HG02610 (cell line): Measurements from ENCODE around the gene IRF6.

Experiments used
- ATAC-seq: cut with Tn5 transposase; IDR thresholded peaks from one replicate; pipeline ENCODE4 v1.9.1; 2021; ENCODE audit warnings: mild to moderate bottlenecking, moderate library complexity; ENCODE audit not compliant: unreplicated experiment

The IRF6 gene

DNA sequence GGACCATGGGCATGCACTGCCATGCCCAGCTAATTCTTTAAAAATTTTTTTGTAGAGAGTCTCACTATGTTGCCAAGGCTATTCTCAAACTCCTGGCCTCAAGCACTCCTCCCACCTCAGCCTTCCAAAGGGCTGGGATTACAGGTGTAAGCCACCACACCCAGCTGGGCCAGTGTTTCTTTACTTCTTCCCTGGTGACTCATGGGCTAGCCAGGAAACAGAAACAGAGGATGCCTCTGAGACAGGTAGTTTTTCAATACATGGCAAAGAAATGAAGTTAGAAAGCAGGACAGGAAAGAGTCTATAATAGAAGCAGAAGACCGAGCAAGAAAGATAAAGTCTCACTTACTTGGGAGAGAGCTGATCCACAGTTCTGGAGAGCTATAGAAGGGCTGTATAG is 14.0 kb downstream of the IRF6 start:
- no peak for ATAC-seq

DNA sequence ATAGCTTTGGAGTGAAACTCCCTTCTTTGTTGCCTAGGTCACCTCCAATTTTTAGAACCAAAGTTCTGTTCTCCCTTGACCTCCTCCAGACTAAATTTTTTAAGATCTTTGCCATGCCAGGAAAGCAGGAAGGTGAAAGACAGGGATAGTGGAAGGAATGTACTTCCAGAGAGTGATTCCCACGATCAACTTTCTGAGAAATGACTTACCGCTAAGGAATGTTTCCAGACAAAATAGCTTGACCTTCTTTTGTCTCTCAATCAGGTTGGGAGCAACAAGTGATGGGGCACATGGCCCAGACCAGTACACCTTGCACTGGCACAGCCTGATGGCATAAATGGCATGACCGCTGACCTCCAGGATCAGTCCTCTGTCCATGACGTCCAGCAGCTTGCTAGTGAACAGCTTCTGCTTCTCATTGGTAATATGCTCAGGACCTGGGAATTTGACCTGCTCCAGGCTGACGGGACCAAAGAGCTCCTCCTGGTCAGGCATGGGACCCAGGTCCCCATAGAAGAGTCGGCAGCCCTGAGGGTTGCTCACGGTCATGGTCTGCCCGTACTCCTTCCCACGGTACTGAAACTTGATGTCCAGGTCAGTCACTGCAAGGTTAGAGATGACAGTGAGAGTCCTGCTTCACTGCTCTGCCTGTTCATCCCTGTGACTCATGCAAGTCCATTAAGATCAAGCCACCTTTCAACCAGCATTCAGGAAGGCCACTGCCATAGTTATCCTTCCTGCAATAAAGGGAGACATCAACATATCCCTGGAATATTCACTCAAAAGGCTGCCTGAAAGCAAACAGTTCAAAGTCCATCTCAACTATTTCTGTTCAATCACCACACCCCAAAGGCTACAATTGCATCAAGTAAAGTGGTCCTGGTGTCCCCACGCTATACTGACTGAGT is 15.4 kb downstream of the IRF6 start:
- ATAC-seq: no peak

DNA sequence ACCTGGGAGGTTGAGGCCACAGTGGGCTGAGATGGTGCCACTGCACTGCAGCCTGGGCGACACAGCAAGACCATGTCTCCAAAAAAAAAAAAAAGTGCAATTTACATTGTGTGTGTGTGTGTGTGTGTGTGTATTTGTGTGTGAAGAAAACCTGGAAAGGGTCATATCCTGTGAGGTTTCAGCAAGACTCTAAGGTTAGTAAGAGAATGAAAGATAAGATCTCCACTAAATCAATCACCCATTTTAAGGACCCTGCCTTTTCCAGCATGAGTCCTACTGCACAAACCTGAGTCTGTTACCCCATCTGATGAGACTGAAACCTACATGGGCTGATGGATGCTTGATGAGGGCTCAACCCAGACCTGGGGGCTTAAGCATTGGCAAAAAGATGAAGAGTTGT is 16.7 kb downstream of the IRF6 start:
- no peak for ATAC-seq

DNA sequence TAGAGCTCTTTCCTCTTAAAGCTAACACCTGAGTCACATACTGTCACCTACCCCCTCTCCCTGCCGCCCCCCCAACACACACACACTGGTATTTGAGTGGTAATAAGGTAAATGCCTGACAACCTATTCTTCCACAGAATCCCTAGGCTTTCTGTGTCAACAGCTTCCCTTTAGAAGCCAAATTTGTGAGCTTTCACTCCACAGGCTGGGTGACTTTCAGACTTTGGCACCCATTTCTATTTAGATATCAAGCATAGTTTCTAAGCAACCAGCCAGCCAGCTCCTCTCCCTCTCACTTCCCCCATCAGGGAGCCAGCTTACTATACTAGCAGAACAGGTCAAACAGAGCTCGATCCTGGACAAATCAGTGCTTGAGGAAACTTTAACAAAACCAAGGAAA is 18.4 kb downstream of the IRF6 start:
- no peak for ATAC-seq

DNA sequence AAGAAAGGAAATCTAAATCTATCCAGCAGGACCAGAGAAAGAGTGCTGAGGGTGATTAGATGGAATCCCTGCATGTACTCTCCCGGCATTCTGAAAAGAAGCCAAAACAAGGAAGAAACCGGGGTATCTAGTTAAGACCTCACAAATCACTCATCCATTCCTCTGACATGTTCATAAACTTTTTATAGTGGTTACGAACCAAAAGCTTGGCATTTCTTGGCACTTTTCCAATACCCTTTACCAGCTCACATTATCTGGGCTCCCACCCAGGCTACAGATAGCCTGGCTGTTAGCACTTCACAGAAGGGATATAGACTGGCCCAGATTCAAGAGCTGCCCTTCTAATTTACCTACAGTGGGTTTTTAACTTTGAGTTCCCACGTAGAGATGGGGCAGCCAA is 19.8 kb downstream of the IRF6 start:
- no peak for ATAC-seq

DNA sequence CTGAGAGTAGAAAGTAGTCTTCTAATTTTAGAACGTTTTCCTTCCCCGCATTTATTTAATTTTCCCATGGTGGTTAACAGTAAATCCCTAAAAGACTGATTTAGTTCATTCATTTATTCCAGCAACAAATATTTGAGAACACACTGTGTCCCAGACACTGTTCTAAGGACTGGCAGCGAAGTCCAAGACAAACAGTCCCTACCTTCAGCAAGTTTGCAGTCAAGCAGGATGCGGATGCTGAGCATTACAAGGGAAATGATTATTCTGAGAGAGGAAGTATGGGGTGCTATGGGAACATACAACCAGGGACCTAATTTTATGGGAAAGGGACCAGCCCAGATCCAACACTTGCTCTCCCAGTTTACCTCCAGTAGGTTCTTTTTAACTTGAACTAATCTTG is 20.4 kb downstream of the IRF6 start:
- no peak for ATAC-seq

DNA sequence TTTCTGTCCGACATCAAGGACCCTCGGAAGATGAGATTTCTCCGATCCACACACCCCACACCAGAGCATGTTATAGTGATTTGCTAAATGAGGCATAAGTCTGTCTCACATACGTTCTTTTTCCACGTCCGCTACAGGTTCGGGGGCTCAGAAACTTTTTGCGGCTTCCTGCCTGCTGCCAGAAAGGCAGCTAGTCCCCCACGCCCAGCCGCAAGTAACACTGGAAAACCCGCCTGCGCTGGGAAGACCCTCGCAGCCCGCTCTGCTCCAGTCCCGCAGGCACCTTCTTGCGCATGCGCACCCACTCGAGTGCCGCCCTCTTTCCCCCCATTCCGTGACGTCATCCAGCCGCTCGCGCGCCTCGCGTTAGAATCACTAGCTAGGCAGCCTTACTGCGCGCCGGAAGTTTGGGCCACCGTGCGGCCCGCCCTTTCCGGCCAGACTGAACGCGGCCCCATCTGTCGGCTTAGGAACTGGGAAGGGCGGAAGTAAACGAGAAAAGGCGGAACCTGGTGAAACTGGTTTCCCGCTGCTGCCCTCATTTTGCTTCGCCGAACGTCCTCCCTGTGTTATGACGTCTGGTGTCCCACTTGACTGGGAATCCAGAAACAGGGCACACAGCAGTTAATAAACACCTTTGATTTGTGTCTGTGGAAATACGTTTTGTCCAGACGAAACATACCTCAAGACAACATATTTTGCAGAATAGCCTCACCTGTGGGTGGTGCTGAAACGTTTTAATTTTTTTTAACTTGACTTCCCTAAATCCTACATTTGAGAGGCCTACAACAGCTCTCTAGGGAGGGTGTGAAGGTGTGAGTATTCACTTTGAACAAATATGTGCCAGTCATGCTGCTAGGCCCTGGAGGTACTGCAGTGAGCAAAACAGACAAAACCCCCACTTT is 21.4 kb downstream of the IRF6 start, which contains the start of gene C1orf74:
TSS of gene C1orf74 (minus strand) at position 295 of the 905 bp plus-strand sequence. CDS start 925 bp downstream, outside the sequence.
- peak; percentile 99 for ATAC-seq

DNA sequence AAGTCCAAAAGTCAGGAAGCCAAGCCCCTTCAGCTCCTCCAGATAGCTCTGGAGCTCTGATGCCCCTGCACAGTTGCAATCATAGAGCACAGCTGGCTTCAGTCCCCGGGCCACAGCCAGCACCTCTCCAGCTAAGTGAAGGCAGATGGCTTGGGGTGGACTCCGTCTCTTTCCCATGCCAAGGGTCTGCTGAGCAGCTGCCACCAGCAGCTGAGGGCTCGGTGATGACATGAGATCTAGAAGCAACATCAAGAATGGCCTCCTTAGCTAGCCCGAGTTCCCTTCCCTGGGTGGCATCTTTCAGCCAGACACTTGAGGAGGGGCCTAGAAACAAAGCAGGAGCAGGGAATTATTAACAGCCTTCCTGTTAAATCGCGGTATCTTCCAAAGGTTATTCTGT is 22.6 kb downstream of the IRF6 start:
- no peak for ATAC-seq

DNA sequence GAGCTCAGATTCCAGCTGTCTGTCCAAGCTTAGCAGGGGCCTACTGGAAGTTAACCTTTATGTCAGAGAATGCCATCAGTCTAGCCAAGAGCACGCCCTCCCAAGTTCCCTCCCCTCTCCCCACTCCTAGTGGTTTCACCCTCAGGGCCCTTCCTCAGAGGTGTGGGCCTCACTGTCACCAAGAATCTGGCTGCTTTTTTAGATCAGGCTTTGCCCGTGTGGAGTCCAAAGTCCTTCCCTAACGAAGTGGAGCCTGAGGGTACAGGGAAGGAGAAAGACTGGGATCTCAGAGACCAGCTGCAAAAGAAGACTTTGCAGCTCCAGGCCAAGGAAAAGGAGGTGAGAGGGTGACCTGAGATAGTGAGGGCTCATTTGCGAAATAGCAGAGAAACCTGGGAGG is 25.7 kb downstream of the IRF6 start:
- no peak for ATAC-seq

DNA sequence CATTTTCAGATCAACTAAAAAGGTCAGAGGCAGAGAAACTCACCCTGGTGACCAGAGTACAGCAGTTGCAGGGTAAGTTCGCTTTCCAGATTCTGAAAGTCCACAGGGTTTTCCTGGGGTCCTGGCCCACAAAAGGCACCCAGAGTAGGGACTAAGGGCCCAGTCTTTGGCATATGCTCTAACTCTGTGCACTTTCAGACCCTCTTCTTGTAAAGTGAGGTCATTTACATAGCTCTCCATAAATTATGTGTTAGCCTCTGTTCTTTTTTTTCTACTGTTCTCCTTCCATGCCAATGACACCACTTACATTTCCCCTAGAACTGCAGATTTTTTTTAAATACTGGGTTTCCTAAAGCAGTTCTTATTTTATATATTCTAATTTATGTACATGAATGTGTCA is 27.8 kb downstream of the IRF6 start:
- ATAC-seq: no peak

DNA sequence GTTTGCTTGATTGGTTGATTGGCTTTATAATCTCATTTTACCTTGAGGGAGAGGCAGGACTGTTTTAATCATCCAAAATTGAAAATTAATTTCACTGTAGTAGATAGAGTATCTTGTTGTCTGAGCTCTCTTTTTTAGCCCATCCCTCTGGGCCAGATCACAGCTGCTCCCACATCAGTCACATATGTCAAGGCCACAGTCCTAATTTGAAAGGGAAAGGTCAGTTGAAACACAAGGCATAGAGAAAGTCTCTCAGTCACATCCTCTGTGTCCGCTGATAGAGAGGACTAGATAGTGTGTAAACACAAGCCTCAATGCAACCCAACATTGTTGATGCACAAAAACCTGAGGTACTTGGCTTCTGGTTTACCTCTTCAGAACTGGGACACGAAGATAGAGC is 28.4 kb downstream of the IRF6 start:
- no peak for ATAC-seq

DNA sequence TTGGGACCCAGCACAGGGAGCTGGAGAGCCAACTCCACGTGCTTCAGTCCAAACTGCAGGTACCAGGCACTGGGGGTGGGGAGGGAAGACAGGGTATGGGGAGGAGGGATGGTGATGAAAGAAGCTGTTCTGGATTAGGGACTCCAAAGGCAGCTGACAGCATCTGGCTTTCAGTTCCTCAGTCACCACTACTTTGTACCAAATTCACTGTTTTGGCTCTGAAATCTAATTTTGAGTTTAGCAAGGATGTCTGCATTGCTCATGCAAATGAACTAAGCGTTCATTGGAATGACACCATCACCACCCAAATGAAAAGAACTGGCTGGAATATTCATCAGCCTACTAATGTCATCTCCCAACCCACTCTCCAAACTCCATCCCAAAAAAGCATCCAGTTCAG is 30.3 kb downstream of the IRF6 start:
- ATAC-seq: no peak

DNA sequence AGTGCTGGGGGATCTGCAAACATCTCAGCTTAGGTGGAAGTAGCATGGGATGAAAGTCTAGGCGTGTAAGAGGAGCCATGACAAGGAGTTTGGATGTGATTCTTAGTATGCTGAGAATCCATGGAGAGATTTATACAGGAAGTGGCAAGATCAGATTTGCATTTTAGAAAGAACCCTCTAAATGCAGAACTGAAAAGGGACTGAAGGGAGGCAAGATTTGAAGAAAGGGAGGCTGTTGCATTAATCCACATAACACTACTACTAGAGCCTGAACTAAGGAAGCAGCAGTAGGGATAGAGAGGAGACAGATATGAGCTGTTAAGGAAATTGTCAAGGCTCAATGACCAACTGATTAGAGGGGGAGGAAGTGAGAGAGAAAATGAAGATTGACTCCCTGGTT is 31.4 kb downstream of the IRF6 start:
- peak; percentile 59 for ATAC-seq

DNA sequence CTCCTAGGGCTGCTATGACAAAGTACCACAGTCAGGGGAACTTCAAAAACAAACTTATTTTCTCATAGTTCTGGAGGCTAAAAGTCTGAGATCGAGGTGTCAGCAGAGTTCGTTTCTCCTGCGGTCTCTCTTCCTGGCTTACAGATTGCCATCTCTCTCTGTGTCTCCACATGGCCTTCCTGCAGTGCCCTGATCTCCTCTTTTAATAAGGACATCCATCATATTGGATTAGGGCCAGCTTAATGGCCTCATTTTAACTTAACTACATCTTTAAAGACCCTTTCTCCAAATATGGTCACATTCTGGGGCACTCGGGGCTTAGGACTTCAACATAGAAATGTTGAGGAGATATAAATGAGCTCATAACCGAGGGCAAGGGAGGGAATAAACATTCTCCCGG is 33.8 kb downstream of the IRF6 start:
- ATAC-seq: no peak

DNA sequence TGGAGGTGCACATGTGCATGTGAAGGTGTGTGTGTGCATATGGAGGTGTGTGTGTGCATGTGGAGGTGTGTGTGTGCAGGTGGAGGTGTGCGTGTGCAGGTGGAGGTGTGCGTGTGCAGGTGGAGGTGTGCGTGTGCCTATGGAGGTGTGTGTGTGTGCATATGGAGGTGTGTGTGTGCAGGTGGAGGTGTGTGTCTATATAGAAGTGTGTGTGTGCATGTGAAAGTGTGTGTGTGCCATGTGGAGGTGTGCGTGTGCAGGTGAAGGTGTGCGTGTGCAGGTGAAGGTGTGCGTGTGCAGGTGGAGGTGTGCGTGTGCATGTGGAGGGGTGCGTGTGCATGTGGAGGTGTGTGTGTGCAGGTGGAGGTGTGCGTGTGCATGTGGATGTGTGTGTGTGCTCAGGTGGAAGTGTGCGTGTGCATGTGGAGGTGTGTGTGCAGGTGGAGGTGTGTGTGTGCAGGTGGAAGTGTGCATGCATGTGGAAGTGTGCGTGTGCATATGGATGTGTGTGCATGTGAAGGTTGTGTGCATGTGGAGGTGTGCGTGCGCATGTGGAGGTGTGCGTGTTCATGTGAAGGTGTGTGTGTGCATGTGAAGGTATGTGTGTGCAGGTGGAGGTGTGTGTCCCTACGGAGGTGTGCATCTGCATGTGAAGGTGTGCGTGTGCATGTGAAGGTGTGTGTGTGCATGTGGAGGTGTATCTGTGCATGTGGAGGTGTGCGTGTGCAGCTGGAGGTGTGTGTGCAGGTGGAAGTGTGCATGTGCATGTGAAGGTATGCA is 35.1 kb downstream of the IRF6 start:
- ATAC-seq: no peak

DNA sequence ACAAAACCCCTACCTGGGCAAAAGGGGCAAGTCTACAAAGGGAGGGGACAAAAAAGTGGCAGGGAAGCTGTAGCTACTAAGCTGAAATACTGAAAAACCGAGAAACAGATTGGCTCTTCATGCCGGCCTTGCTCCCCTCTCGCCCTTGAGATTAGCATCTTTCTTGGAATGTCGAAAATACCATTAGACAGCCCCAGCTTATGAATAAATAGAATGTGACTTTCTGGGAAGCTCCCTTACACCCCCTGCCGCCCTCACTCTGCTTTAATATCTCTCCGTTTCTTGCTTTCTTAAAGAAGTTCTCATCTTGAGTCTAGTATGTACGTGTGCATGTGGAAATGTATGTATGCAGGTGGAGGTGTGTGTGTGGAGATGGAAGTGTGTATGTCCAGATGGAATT is 36.0 kb downstream of the IRF6 start:
- no peak for ATAC-seq

DNA sequence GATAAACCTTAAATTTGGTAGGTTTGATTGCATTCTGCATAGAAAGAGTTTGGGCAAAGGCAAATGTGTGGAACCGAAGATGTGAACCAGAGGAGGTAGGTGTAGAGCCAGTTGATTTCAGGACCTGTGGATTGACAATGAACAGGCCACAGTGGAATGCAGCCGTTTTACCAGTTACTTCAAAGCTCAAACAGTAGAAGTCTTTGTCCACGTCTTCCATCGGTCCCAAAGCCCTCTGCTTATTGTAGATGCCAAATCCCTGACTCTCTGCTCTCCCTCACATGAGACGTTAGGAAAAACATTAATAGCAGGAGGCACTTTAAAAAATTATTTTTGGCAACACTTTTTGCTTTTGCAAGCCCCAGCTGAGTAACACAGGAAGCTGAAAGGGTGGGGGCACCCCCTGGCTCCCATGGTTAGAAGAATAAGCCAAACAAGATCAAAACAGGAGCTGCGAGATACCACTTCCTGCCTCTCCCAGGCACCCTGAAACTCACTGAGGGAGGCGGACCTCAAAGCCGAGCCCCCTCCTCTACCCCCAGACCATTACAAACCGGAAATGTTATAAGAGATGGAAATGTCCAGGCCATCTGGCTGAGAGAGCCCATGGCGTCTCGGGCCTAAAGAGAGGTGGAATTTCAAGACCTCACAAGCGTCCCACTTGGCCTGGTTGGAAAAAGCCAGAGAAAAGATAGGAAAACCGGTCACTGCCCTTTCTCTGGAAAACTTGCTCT is 36.6 kb downstream of the IRF6 start:
- peak; percentile 73 for ATAC-seq

DNA sequence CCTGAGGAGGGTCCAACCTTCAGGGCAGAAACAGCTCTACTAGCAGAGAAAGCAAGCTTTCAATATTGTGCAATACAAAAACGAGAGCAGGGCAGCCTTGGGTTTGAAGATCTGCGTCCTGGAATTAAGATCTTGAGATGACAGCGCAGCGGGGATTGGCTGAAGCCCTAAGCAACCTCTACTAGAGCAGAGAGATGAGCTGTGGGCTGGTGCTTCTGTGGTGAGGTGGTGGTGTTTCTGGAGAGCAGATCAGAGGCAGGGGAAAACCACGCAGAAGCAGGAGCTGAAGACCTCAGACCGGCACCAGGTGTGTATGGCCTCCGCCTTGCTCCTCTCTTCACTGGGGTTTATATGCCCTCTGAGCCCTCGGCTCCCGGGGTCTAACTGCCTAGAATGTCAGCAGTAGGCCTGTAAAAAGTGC is 37.6 kb downstream of the IRF6 start:
- ATAC-seq: peak; percentile 86

DNA sequence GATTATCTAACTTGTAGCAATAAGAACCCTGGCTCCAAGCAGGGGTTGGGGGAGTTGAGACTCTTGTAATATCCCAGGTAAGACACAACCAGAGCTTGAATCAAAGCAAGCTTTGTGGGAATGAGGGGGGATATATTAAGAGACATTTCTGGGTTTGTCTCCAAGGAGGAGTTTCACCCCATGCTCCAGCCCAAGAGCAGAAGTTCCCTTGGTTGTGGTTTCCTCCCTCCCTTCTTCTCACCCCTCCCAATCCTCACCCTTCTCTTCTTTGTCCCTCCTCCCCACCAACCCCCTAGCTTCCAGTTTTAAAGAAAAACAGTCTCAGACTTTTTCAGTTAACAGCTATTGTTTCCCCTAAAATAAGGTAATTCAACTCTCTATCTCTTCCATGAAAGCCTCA is 38.2 kb downstream of the IRF6 start:
- no peak for ATAC-seq

DNA sequence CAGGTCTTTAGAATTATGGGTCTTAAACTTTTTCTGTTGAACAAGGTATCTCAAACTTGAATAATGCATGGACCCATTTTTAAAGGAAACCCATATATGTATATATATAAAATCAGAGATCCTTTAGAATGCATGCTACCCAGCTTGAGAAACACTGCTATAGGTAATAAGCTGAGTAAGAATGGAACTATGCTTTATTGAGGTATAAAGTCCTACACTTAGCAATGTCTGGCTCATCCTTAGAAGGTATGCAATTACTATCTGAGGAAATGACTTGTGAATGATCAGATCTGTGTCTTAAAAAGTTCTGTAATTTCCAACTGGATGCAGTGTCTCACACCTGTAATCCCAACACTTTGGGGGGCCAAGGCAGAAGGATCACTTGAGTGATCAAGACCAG is 38.8 kb downstream of the IRF6 start:
- ATAC-seq: no peak
